GM12801 (cell line): ENCODE data around the gene NRARP.

Experiments used
- CTCF ChIP-seq: IDR thresholded peaks from one replicate; pipeline ENCODE4 v1.5.1; 2011; ENCODE audit warnings: control low read depth; ENCODE audit not compliant: insufficient read length; ENCODE audit errors: extremely low read depth

NRARP gene

GRCh38 chr9:137302118-137302448 is at the start of gene NRARP:
Gene NRARP (minus strand): TSS chr9:137302271. CDS start chr9:137301928, 343 bp downstream.
- no peak for TF ChIP-seq CTCF

GRCh38 chr9:137350696-137351584 is 48.9 kb upstream of the NRARP start:
- no peak for TF ChIP-seq CTCF

GRCh38 chr9:137349471-137350033 is 47.5 kb upstream of the NRARP start:
- no peak for TF ChIP-seq CTCF

GRCh38 chr9:137348769-137349470 is 46.8 kb upstream of the NRARP start:
- no peak for TF ChIP-seq CTCF

GRCh38 chr9:137347928-137348327 is 45.9 kb upstream of the NRARP start:
- no peak for TF ChIP-seq CTCF

- TF ChIP-seq CTCF, result no peak
These were observed 40.4 kb upstream of the NRARP start for GRCh38 chr9:137342482-137342881.

- TF ChIP-seq CTCF, result no peak
These were observed 39.2 kb upstream of the NRARP start for GRCh38 chr9:137341227-137341626.
